Endothelial cell of umbilical vein (primary cell): ENCODE measurements around the gene RMND5B. TPM values are rescaled to one million over a fixed set of nuclear protein-coding genes. Genes with fewer than 3 reads are reported as not detected.

Experiments used
- BruUV-seq: library from RNA; stranded (reverse); fragments of 400-500 nt; replicated peaks from 2 replicates; lab custom pipeline; 2021; lab: Mats Ljungman, UMichigan
- CTCF ChIA-PET: fragments of 300-600, 350-600 bp; sonication (Branson Sonifier 250); formaldehyde crosslinking; loops from one replicate; lab custom pipeline; 2021; ENCODE audit warnings: antibody characterized with exemption, inconsistent platforms; lab: Charles Lee
- POLR2A ChIA-PET: fragments of 300-600, 350-600 bp; sonication (Branson Sonifier 250); formaldehyde crosslinking; loops from one replicate; lab custom pipeline; 2021; ENCODE audit warnings: antibody characterized with exemption, inconsistent platforms; lab: Charles Lee
- DNase-seq: peaks from one replicate; pipeline ENCODE4 v3.0.0-alpha.2; 2011; ENCODE audit warnings: low read depth, low spot score
- FAIRE-seq: peaks from 2 replicates; lab custom pipeline; 2011; peaks lifted over from hg19 to GRCh38; lab: Jason Lieb, UNC
- H2AFZ ChIP-seq: 2 replicates; pipeline ENCODE4 v1.6.0; 2012; ENCODE audit warnings: low read depth, low read length, control low read depth, inconsistent platforms
- H3K27ac ChIP-seq: 2 replicates; pipeline ENCODE4 v1.5.1; 2011; ENCODE audit warnings: low read depth, mild to moderate bottlenecking, control low read depth, low read length, moderate library complexity; ENCODE audit not compliant: insufficient read depth
- H3K27me3 ChIP-seq, 2 experiments: 2 replicates each; pipeline versions ENCODE4 v1.6.0 to v1.6.1; 2011; ENCODE audit warnings: low read length in 2 of 2, mixed read lengths in 1 of 2; ENCODE audit not compliant: control insufficient read depth in 2 of 2, insufficient read depth in 2 of 2
- H3K36me3 ChIP-seq, 2 experiments: 2 replicates in 1 of 2; 3 replicates in 1 of 2; pipeline ENCODE4 v1.5.1; 2011; ENCODE audit warnings: low read length in 2 of 2, mild to moderate bottlenecking in 1 of 2, moderate library complexity in 1 of 2; ENCODE audit not compliant: control insufficient read depth in 2 of 2, insufficient read depth in 2 of 2; ENCODE audit errors: extremely low read depth in 1 of 2
- H3K4me1 ChIP-seq: 3 replicates; pipeline ENCODE4 v1.5.1; 2011; ENCODE audit warnings: mild to moderate bottlenecking, low read length; ENCODE audit not compliant: control insufficient read depth, insufficient read depth; ENCODE audit errors: extremely low read depth
- H3K4me2 ChIP-seq: 2 replicates; pipeline ENCODE4 v1.6.1; 2011; ENCODE audit warnings: low read length, control low read depth, mixed read lengths; ENCODE audit not compliant: insufficient read depth
- H3K4me3 ChIP-seq, 3 experiments: fragments of 200-600 bp in 1 of 3; sonication (generic), shearing (Covaris generic) in 1 of 3; replicated peaks in 1 of 3; 2 replicates each; pipeline ENCODE4 v1.5.1; 2011 to 2016; ENCODE audit warnings: control low read depth in 3 of 3, low read length in 3 of 3, mild to moderate bottlenecking in 2 of 3, inconsistent platforms in 1 of 3, low read depth in 1 of 3, moderate library complexity in 1 of 3; ENCODE audit not compliant: insufficient read depth in 1 of 3
- H3K79me2 ChIP-seq: 2 replicates; pipeline ENCODE4 v1.6.0; 2012; ENCODE audit warnings: low read length, inconsistent platforms; ENCODE audit not compliant: control insufficient read depth, insufficient read depth
- H3K9ac ChIP-seq: replicated peaks from 2 replicates; pipeline ENCODE3; 2011; ENCODE audit warnings: low read length, control low read depth; ENCODE audit not compliant: insufficient read depth; ENCODE audit errors: extremely low read depth
- H3K9me1 ChIP-seq: replicated peaks from 3 replicates; pipeline ENCODE4 v1.6.0; 2011; ENCODE audit warnings: mild to moderate bottlenecking, low read length; ENCODE audit not compliant: control insufficient read depth, insufficient read depth; ENCODE audit errors: extremely low read depth
- H3K9me3 ChIP-seq: replicated peaks from 2 replicates; pipeline ENCODE4 v1.5.1; 2012; ENCODE audit warnings: low read length, inconsistent platforms; ENCODE audit not compliant: control insufficient read depth, insufficient read depth
- H4K20me1 ChIP-seq: replicated peaks from 2 replicates; pipeline ENCODE3; 2011; ENCODE audit warnings: mild to moderate bottlenecking, low read length; ENCODE audit not compliant: control insufficient read depth, insufficient read depth; ENCODE audit errors: extremely low read depth
- CTCF ChIP-seq, 2 donors: IDR thresholded peaks; 1 replicate in 1 of 2; 2 replicates in 1 of 2; pipeline ENCODE4 v1.5.1; 2011; ENCODE audit warnings: low read length in 2 of 2, mild to moderate bottlenecking in 2 of 2, moderate library complexity in 2 of 2, control low read depth in 1 of 2, inconsistent platforms in 1 of 2, low read depth in 1 of 2; ENCODE audit not compliant: insufficient read depth in 1 of 2; ENCODE audit errors: extremely low read depth in 1 of 2
- EZH2 ChIP-seq: IDR thresholded peaks from 2 replicates; pipeline ENCODE4 v1.6.1; 2012; ENCODE audit warnings: borderline replicate concordance, low read depth, mild to moderate bottlenecking, moderate library complexity, low read length, inconsistent platforms; ENCODE audit not compliant: severe bottlenecking
- FOS ChIP-seq: IDR thresholded peaks from 2 replicates; pipeline ENCODE4 v1.6.1; 2011; ENCODE audit warnings: mild to moderate bottlenecking, low read length, moderate library complexity, borderline replicate concordance; ENCODE audit not compliant: insufficient read depth
- GATA2 ChIP-seq: IDR thresholded peaks from 2 replicates; pipeline ENCODE4 v1.7.0; 2011; ENCODE audit warnings: low read depth, mild to moderate bottlenecking, moderate library complexity, mixed read lengths, low read length; ENCODE audit not compliant: insufficient read length, insufficient read depth
- JUN ChIP-seq: IDR thresholded peaks from 2 replicates; pipeline ENCODE4 v1.6.1; 2011; ENCODE audit warnings: borderline replicate concordance, low read depth; ENCODE audit not compliant: insufficient read length, insufficient read depth
- MYC ChIP-seq: IDR thresholded peaks from one replicate; pipeline ENCODE4 v1.6.1; 2011; ENCODE audit warnings: mild to moderate bottlenecking, low read depth, low read length
- POLR2A ChIP-seq: IDR thresholded peaks from 2 replicates; pipeline ENCODE4 v1.6.1; 2012; ENCODE audit warnings: low read depth, mild to moderate bottlenecking, control low read depth, low read length
- POLR2AphosphoS5 ChIP-seq: IDR thresholded peaks from 2 replicates; pipeline ENCODE4 v1.6.1; 2012; ENCODE audit warnings: low read depth, mild to moderate bottlenecking, control low read depth, low read length, moderate library complexity; ENCODE audit not compliant: insufficient read depth
- dilution Hi-C: fragments of 300-500 bp; cut with MboI; formaldehyde crosslinking; loops from one replicate; pipeline ENCODE4 v1.15.0; 2019; ENCODE audit warnings: low sequenced_read_pairs; ENCODE audit not compliant: extremely low pct_ligation_motif_present
- intact Hi-C: fragments of 100-400 bp; cut with micrococcal nuclease; formaldehyde crosslinking; loops from one replicate; pipeline ENCODE4 v1.10.0; 2022
- polyA plus RNA-seq, 4 experiments: library from polyadenylated mRNA; depleted of rRNA in 3 of 4; stranded (reverse) in 3 of 4; unstranded in 1 of 4; fragments of >200 nt; gene quantifications; 2 replicates each; pipeline versions ENCODE4 v1.2.1 to v1.2.3, GENCODE V29; 2011 to 2012; ENCODE audit warnings: missing spikeins in 1 of 4
- total RNA-seq: library from RNA; stranded (reverse); gene quantifications from 2 replicates; pipeline ENCODE4 v1.2.3, GENCODE V29; 2021

The RMND5B gene
- total and polyA plus RNA-seq, 2 donors (not counting 3 experiments of a cell fraction or from before 2014, with no cell fraction given) = 38.2 to 40.2 TPM

- Histone ChIP-seq H3K9me3 (no peaks in the 10 kb centered on the region), H3K4me3 (no peak within 1 kb of the TSS), H3K79me2 (no peaks in the 10 kb centered on the region), H3K27ac (no peak within 1 kb of the TSS), H4K20me1 (no peaks in the 10 kb centered on the region), H3K27me3 (no peaks in the 10 kb centered on the region), H3K4me1 (no peaks in the 10 kb centered on the region), H3K9me1 (no peaks in the 10 kb centered on the region), H3K36me3 (no peaks in the 10 kb centered on the region), H3K9ac (no peak within 1 kb of the TSS), H3K4me2 (no peak within 1 kb of the TSS), H2AFZ (no peak within 1 kb of the TSS)
- FAIRE-seq (no peak), DNase-seq (no peak)
- no peak for TF ChIP-seq FOS
- no TSS peak for BruUV-seq
- intact Hi-C loops (no loop called here), dilution Hi-C loops (no loop called here)
- CTCF ChIA-PET = interaction anchor here (1.7 kb wide), 1 partner anchor 111 kb away, joined by 5 read pairs; no protein-coding TSS in a partner anchor
- POLR2A ChIA-PET = no interaction called here
Observed at GRCh38 chr5:178187014-178187413, 56.2 kb downstream of the RMND5B start, which contains the start of gene GMCL2. Gene GMCL2 (minus strand): TSS chr5:178187371. CDS start chr5:178187299, 72 bp downstream.

- Histone ChIP-seq H3K36me3 (no peaks in the 10 kb centered on the region), H3K9me3 (no peaks in the 10 kb centered on the region), H2AFZ (no peak overlapping the region), H3K27me3 (peaks cover 3 to 8% of the 10 kb centered on the region in 2 experiments), H3K4me3 (no peak overlapping the region), H3K27ac (no peak overlapping the region), H3K4me2 (no peak overlapping the region), H3K9me1 (no peaks in the 10 kb centered on the region), H3K4me1 (no peaks in the 10 kb centered on the region), H4K20me1 (no peaks in the 10 kb centered on the region), H3K9ac (no peak overlapping the region), H3K79me2 (no peaks in the 10 kb centered on the region)
- FAIRE-seq = no peak
- intact Hi-C loops (no loop called here), dilution Hi-C loops (no loop called here)
- no peak for TF ChIP-seq POLR2AphosphoS5
- TF ChIP-seq MYC = no peak
- TF ChIP-seq JUN = no peak
- TF ChIP-seq FOS = no peak
- TF ChIP-seq GATA2 = no peak
- no peak for TF ChIP-seq EZH2
- TF ChIP-seq CTCF (IDR thresholded peaks at IDR 0.05; ENCODE audit: extremely low read depth in 1 of 2, insufficient read depth in 1 of 2, low read depth in 1 of 2, low read length in 2 of 2) = no peak
- TF ChIP-seq POLR2A = no peak
- no TSS peak for BruUV-seq
- ChIA-PET CTCF (interaction anchor here (0.7 kb wide), 1 partner anchor 611 kb away, joined by 3 read pairs; no protein-coding TSS in a partner anchor), POLR2A (no interaction called here)
- DNase-seq = no peak
Observed at GRCh38 chr5:178189433-178189832, 58.6 kb downstream of the RMND5B start.
